NT2/D1 (cell line): ENCODE measurements around the gene CTSK.
"Not testable (repeated sequence)": the region's sequence is repeated elsewhere in the genome, so short reads cannot be mapped to it uniquely, and the experiment has no call there.

Experiments
- DNase-seq: peaks from one replicate; pipeline ENCODE4 v3.0.0-alpha.2; 2011; ENCODE audit warnings: low read depth, low spot score
- H3K27me3 ChIP-seq: 2 replicates; pipeline ENCODE4 v1.6.0; 2011; ENCODE audit warnings: mild to moderate bottlenecking; ENCODE audit not compliant: insufficient read length, insufficient read depth
- H3K36me3 ChIP-seq: 2 replicates; pipeline ENCODE4 v1.6.1; 2011; ENCODE audit warnings: mild to moderate bottlenecking, low read length, mixed read lengths; ENCODE audit not compliant: insufficient read depth, insufficient read length
- H3K4me1 ChIP-seq: 2 replicates; pipeline ENCODE4 v1.5.1; 2011; ENCODE audit not compliant: insufficient read depth, insufficient read length
- H3K4me3 ChIP-seq: 2 replicates; pipeline ENCODE4 v1.5.1; 2011; ENCODE audit warnings: low read depth; ENCODE audit not compliant: insufficient read length
- H3K9ac ChIP-seq: 2 replicates; pipeline ENCODE4 v1.6.0; 2011; ENCODE audit warnings: low read depth; ENCODE audit not compliant: insufficient read length
- H3K9me3 ChIP-seq: 2 replicates; pipeline ENCODE4 v1.5.1; 2011; ENCODE audit warnings: mild to moderate bottlenecking, low read length; ENCODE audit not compliant: insufficient read depth
- SUZ12 ChIP-seq: IDR thresholded peaks from 2 replicates; pipeline ENCODE4 v1.6.1; 2011; ENCODE audit not compliant: insufficient read length, insufficient read depth; ENCODE audit errors: extremely low read depth
- YY1 ChIP-seq: IDR thresholded peaks from 2 replicates; pipeline ENCODE4 v1.6.1; 2011; ENCODE audit not compliant: insufficient read length, insufficient read depth
- ZNF274 ChIP-seq: IDR thresholded peaks from 2 replicates; pipeline ENCODE4 v1.6.1; 2011; ENCODE audit warnings: mild to moderate bottlenecking, low read depth, low read length

The CTSK gene

GRCh38 chr1:150836129-150836773 lies 28.2 kb upstream of the CTSK start:
- Histone ChIP-seq H3K4me1 (no peaks in the 10 kb centered on the region), H3K4me3 (no peak overlapping the region), H3K36me3 (peaks cover 69% of the 10 kb centered on the region), H3K27me3 (no peaks in the 10 kb centered on the region), H3K9me3 (no peaks in the 10 kb centered on the region), H3K9ac (no peak overlapping the region)
- no peak for TF ChIP-seq ZNF274
- TF ChIP-seq SUZ12 = no peak
- no peak for TF ChIP-seq YY1
- no peak for DNase-seq

- not testable (repeated sequence) for DNase-seq, H3K4me3 ChIP-seq, H3K9me3 ChIP-seq, H3K4me1 ChIP-seq, H3K9ac ChIP-seq, H3K27me3 ChIP-seq
- peaks cover 73% of the 10 kb centered on the region for H3K36me3 ChIP-seq
These were observed 25.9 kb upstream of the CTSK start for GRCh38 chr1:150833961-150834360.

- DNase-seq = no peak
- TF ChIP-seq ZNF274 (no peak), SUZ12 (no peak), YY1 (no peak)
- Histone ChIP-seq H3K4me1 (no peaks in the 10 kb centered on the region), H3K36me3 (peaks cover 82% of the 10 kb centered on the region), H3K9ac (no peak overlapping the region), H3K9me3 (no peaks in the 10 kb centered on the region), H3K4me3 (no peak overlapping the region), H3K27me3 (no peaks in the 10 kb centered on the region)
These were observed 24.5 kb upstream of the CTSK start for GRCh38 chr1:150832597-150832996.

- DNase-seq = no peak
- H3K27me3 ChIP-seq = no peaks in the 10 kb centered on the region
- no peak overlapping the region for H3K9ac ChIP-seq
- H3K9me3 ChIP-seq = no peaks in the 10 kb centered on the region
- no peak overlapping the region for H3K4me3 ChIP-seq
- no peak for TF ChIP-seq ZNF274
- no peak for TF ChIP-seq YY1
- no peak for TF ChIP-seq SUZ12
- H3K36me3 ChIP-seq = peaks cover 77% of the 10 kb centered on the region
- H3K4me1 ChIP-seq = no peaks in the 10 kb centered on the region
These were observed 21.7 kb upstream of the CTSK start for GRCh38 chr1:150829751-150830150.

- no peaks in the 10 kb centered on the region for H3K9me3 ChIP-seq
- H3K9ac ChIP-seq = no peak overlapping the region
- no peak for DNase-seq
- peaks cover 67% of the 10 kb centered on the region for H3K36me3 ChIP-seq
- TF ChIP-seq ZNF274 (no peak), SUZ12 (no peak), YY1 (no peak)
- H3K4me3 ChIP-seq = no peak overlapping the region
- H3K4me1 ChIP-seq = no peaks in the 10 kb centered on the region
- no peaks in the 10 kb centered on the region for H3K27me3 ChIP-seq
These were observed 18.2 kb upstream of the CTSK start for GRCh38 chr1:150826299-150826698.

- Histone ChIP-seq H3K27me3 (no peaks in the 10 kb centered on the region), H3K9me3 (no peaks in the 10 kb centered on the region), H3K36me3 (peaks cover 70% of the 10 kb centered on the region), H3K4me3 (no peak overlapping the region), H3K4me1 (no peaks in the 10 kb centered on the region), H3K9ac (no peak overlapping the region)
- no peak for DNase-seq
- TF ChIP-seq YY1 = no peak
- no peak for TF ChIP-seq ZNF274
- TF ChIP-seq SUZ12 = no peak
These were observed 12.9 kb upstream of the CTSK start for GRCh38 chr1:150820730-150821512.

- H3K27me3 ChIP-seq = no peaks in the 10 kb centered on the region
- H3K36me3 ChIP-seq = peaks cover 85% of the 10 kb centered on the region
- no peaks in the 10 kb centered on the region for H3K4me1 ChIP-seq
- TF ChIP-seq YY1 (no peak), ZNF274 (no peak), SUZ12 (no peak)
- H3K9me3 ChIP-seq = no peaks in the 10 kb centered on the region
- no peak for DNase-seq
- no peak overlapping the region for H3K4me3 ChIP-seq
- no peak overlapping the region for H3K9ac ChIP-seq
These were observed 7.8 kb upstream of the CTSK start for GRCh38 chr1:150815871-150816270.
